GM23338 (cell line): ENCODE data around the gene IFT52. TPM values are rescaled to one million over a fixed set of nuclear protein-coding genes. Genes with fewer than 3 reads are reported as not detected.

Source experiments
- ATAC-seq: fragments of 200-7000 bp; cut with Tn5 transposase; 3 replicates; pipeline ENCODE4 v1.9.1; 2020
- DNase-seq: peaks from one replicate; pipeline ENCODE4 v3.0.0-alpha.2; 2015; ENCODE audit warnings: low spot score
- H2AFZ ChIP-seq: fragments of 200-600 bp; sonication (generic); 2 replicates; pipeline ENCODE4 v1.8.0; 2016; ENCODE audit warnings: antibody characterized with exemption, mild to moderate bottlenecking, moderate library complexity
- H3F3A ChIP-seq: fragments of 200-600 bp; sonication (generic); replicated peaks from 2 replicates; pipeline ENCODE4 v1.8.0; 2017; ENCODE audit warnings: antibody characterized with exemption, mixed run types, low read depth
- H3K27ac ChIP-seq: fragments of 200-600 bp; sonication (generic); 2 replicates; pipeline ENCODE4 v1.6.1; 2016; ENCODE audit warnings: low read depth
- H3K27me3 ChIP-seq: fragments of 200-600 bp; sonication (generic); 2 replicates; pipeline ENCODE4 v1.8.0; 2016; ENCODE audit warnings: mild to moderate bottlenecking, mixed run types, moderate library complexity; ENCODE audit not compliant: insufficient read depth
- H3K36me3 ChIP-seq: fragments of 200-600 bp; sonication (generic); 2 replicates; pipeline ENCODE4 v1.8.0; 2016; ENCODE audit warnings: mild to moderate bottlenecking; ENCODE audit not compliant: insufficient read depth
- H3K4me1 ChIP-seq: fragments of 200-600 bp; sonication (generic); 2 replicates; pipeline ENCODE4 v1.8.0; 2016; ENCODE audit warnings: mild to moderate bottlenecking, moderate library complexity; ENCODE audit not compliant: insufficient read depth
- H3K4me2 ChIP-seq: fragments of 200-600 bp; sonication (generic); 2 replicates; pipeline ENCODE4 v1.7.1; 2017; ENCODE audit warnings: mixed run types
- H3K4me3 ChIP-seq: fragments of 200-600 bp; sonication (generic); 2 replicates; pipeline ENCODE4 v1.6.1; 2016; ENCODE audit warnings: mixed run types
- H3K79me2 ChIP-seq: fragments of 200-600 bp; sonication (generic); replicated peaks from 2 replicates; pipeline ENCODE4 v1.8.0; 2017; ENCODE audit warnings: mild to moderate bottlenecking; ENCODE audit not compliant: insufficient read depth
- H3K9me2 ChIP-seq: fragments of 200-600 bp; sonication (generic); 2 replicates; pipeline ENCODE4 v1.8.0; 2017; ENCODE audit not compliant: insufficient read depth
- H4K20me1 ChIP-seq: fragments of 200-600 bp; sonication (generic); replicated peaks from 2 replicates; pipeline ENCODE4 v1.8.0; 2017; ENCODE audit warnings: mild to moderate bottlenecking; ENCODE audit not compliant: insufficient read depth
- H3K27ac Mint-ChIP-seq: 2 replicates; pipeline ENCODE4 v1.8.0; 2020; ENCODE audit warnings: inconsistent platforms, mild to moderate bottlenecking, moderate library complexity, mixed read lengths
- H3K27me3 Mint-ChIP-seq: 3 replicates; pipeline ENCODE4 v1.8.0; 2022; ENCODE audit warnings: low read depth, mild to moderate bottlenecking, moderate library complexity, mixed read lengths, inconsistent platforms; ENCODE audit not compliant: insufficient read depth, poor library complexity
- H3K36me3 Mint-ChIP-seq: 3 replicates; pipeline ENCODE4 v1.8.0; 2021; ENCODE audit warnings: low read depth, mild to moderate bottlenecking, inconsistent platforms, moderate library complexity, mixed read lengths
- H3K4me1 Mint-ChIP-seq: 3 replicates; pipeline ENCODE4 v1.8.0; 2020; ENCODE audit warnings: mild to moderate bottlenecking, inconsistent platforms, mixed read lengths
- H3K4me3 Mint-ChIP-seq: 3 replicates; pipeline ENCODE4 v1.8.0; 2021; ENCODE audit warnings: moderate library complexity, mild to moderate bottlenecking, inconsistent platforms, mixed read lengths
- H3K9me3 Mint-ChIP-seq: 3 replicates; pipeline ENCODE4 v1.8.0; 2020; ENCODE audit warnings: moderate library complexity, mild to moderate bottlenecking, inconsistent platforms, mixed read lengths
- CREB1 ChIP-seq: fragments of 250-450 bp; sonication (Bioruptor Pico); IDR thresholded peaks from 2 replicates; pipeline ENCODE4 v1.5.0; 2020; ENCODE audit warnings: low read depth, mild to moderate bottlenecking, moderate library complexity
- EZH2 ChIP-seq: fragments of 200-600 bp; sonication (generic); IDR thresholded peaks from one replicate; pipeline ENCODE4 v1.8.0; 2017; ENCODE audit warnings: antibody characterized with exemption, mild to moderate bottlenecking, low read depth; ENCODE audit not compliant: unreplicated experiment
- EZH2phosphoT487 ChIP-seq: fragments of 200-600 bp; sonication (generic); IDR thresholded peaks from one replicate; pipeline ENCODE4 v1.8.1; 2018; ENCODE audit warnings: antibody characterized with exemption; ENCODE audit not compliant: unreplicated experiment
- POLR2AphosphoS5 ChIP-seq: IDR thresholded peaks from 2 replicates; pipeline ENCODE4 v1.6.1; 2016; ENCODE audit warnings: antibody characterized with exemption, low read depth
- STAT1 ChIP-seq: IDR thresholded peaks from one replicate; pipeline ENCODE4 v1.6.1; 2016; ENCODE audit warnings: antibody characterized with exemption; ENCODE audit not compliant: unreplicated experiment
- ZNF114 ChIP-seq: fragments of 250-450 bp; sonication (Bioruptor Pico); IDR thresholded peaks from 2 replicates; pipeline ENCODE4 v1.5.0; 2020; ENCODE audit warnings: mild to moderate bottlenecking, moderate library complexity
- ZNF331 ChIP-seq: fragments of 250-450 bp; sonication (Bioruptor Pico); IDR thresholded peaks from 2 replicates; pipeline ENCODE4 v1.5.0; 2020; ENCODE audit warnings: low read depth, mild to moderate bottlenecking, moderate library complexity
- long read RNA-seq: library from polyadenylated mRNA; unstranded; transcript quantifications from one replicate; pipeline ENCODE4 v2.0.0, GENCODE V29; 2020; ENCODE audit not compliant: unreplicated experiment
- polyA plus RNA-seq: library from polyadenylated mRNA; unstranded; fragments of >200 nt; fragmentation: Nextera tagmentation; extraction: Ambion mirVana; gene quantifications from 2 replicates; pipeline ENCODE4 v1.2.1, GENCODE V29; 2016
- total RNA-seq: library from RNA; depleted of rRNA; stranded (reverse); fragments of >200 nt; shearing (Covaris generic); gene quantifications from 2 replicates; pipeline ENCODE4 v1.2.3, GENCODE V29; 2014; rRNA removed
- TF ChIP-seq, protein P1 (sequence below), 2 experiments: fragments of 200-600 bp in 1 of 2; sonication (generic) in 1 of 2; conservative IDR thresholded peaks; 2 replicates each; pipeline versions ENCODE4 v1.5.1 to v1.6.1; 2016 to 2017; ENCODE audit warnings: antibody characterized with exemption in 2 of 2, low read depth in 2 of 2, mild to moderate bottlenecking in 2 of 2, moderate library complexity in 1 of 2
- TF ChIP-seq, protein P2 (sequence below): IDR thresholded peaks from one replicate; pipeline ENCODE4 v1.6.1; 2018; ENCODE audit warnings: antibody characterized with exemption; ENCODE audit not compliant: unreplicated experiment

Gene IFT52, protein sequence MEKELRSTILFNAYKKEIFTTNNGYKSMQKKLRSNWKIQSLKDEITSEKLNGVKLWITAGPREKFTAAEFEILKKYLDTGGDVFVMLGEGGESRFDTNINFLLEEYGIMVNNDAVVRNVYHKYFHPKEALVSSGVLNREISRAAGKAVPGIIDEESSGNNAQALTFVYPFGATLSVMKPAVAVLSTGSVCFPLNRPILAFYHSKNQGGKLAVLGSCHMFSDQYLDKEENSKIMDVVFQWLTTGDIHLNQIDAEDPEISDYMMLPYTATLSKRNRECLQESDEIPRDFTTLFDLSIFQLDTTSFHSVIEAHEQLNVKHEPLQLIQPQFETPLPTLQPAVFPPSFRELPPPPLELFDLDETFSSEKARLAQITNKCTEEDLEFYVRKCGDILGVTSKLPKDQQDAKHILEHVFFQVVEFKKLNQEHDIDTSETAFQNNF
- 26.8 and 30.4 TPM in 2 replicates for total RNA-seq
- 39.8 and 45.2 TPM in 2 replicates for polyA plus RNA-seq
- long read RNA-seq, transcript IFT52-202 (14 exons, 1,599 nt), result minor isoform, 12 of 30 reads
- long read RNA-seq, transcript IFT52-201 (14 exons, 1,757 nt), result major isoform, 14 of 30 reads
- long read RNA-seq, partial matches to known transcripts, result 1 of 30 reads
- long read RNA-seq, other reads (novel, unspliced or antisense), result 3 of 30 reads

- H3K4me3 Mint-ChIP-seq, result peak within 1 kb of the TSS; percentile 94
- H3K9me3 Mint-ChIP-seq, result no peaks in the 10 kb centered on the region
- peak; percentile 97 for DNase-seq
- H3F3A ChIP-seq, result no peaks in the 10 kb centered on the region
- TF ChIP-seq CREB1 (CRISPR knock-in tag) (peak; percentile 91), STAT1 (no peak), ZNF331 (CRISPR knock-in tag) (no peak), POLR2AphosphoS5 (peak; percentile 87)
- TF ChIP-seq, protein P1, sequence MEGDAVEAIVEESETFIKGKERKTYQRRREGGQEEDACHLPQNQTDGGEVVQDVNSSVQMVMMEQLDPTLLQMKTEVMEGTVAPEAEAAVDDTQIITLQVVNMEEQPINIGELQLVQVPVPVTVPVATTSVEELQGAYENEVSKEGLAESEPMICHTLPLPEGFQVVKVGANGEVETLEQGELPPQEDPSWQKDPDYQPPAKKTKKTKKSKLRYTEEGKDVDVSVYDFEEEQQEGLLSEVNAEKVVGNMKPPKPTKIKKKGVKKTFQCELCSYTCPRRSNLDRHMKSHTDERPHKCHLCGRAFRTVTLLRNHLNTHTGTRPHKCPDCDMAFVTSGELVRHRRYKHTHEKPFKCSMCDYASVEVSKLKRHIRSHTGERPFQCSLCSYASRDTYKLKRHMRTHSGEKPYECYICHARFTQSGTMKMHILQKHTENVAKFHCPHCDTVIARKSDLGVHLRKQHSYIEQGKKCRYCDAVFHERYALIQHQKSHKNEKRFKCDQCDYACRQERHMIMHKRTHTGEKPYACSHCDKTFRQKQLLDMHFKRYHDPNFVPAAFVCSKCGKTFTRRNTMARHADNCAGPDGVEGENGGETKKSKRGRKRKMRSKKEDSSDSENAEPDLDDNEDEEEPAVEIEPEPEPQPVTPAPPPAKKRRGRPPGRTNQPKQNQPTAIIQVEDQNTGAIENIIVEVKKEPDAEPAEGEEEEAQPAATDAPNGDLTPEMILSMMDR (conservative IDR thresholded peaks at IDR 0.05; ENCODE audit: low read depth in 2 of 2), result no peak
- peaks cover 4% of the 10 kb centered on the region; the same call in 1 of the 2 replicates for H3K4me1 ChIP-seq
- peak; percentile 95 for ATAC-seq
- H3K36me3 ChIP-seq, result no peaks in the 10 kb centered on the region; the same call in 1 of the 2 replicates
- peak within 1 kb of the TSS; percentile 98 for H3K27ac Mint-ChIP-seq
- peaks cover 8% of the 10 kb centered on the region for H3K4me1 Mint-ChIP-seq
- peaks cover 13% of the 10 kb centered on the region for H3K79me2 ChIP-seq
- H3K27ac ChIP-seq, result peak within 1 kb of the TSS; percentile 80; the same call in 1 of the 2 replicates
- peaks cover 13% of the 10 kb centered on the region for H3K36me3 Mint-ChIP-seq
- H3K9me2 ChIP-seq, result no peaks in the 10 kb centered on the region
- H2AFZ ChIP-seq, result peak within 1 kb of the TSS; percentile 93
- H3K27me3 ChIP-seq, result no peaks in the 10 kb centered on the region
- H3K4me3 ChIP-seq, result peak within 1 kb of the TSS; percentile 84
- H3K27me3 Mint-ChIP-seq, result peaks cover 2% of the 10 kb centered on the region
- peak within 1 kb of the TSS; percentile 95 for H3K4me2 ChIP-seq
- H4K20me1 ChIP-seq, result 0 out of 2 replicates have a peak, but pooled peaks cover 3% of the 10 kb centered on the region
Observed at GRCh38 chr20:43590392-43591303, at the start of gene IFT52. IFT52 (plus strand) TSS chr20:43590937; CDS start chr20:43594699, 3,762 bp downstream.

GRCh38 chr20:43541214-43541613 lies 49.5 kb upstream of the IFT52 start:
- Histone ChIP-seq H3K27me3 (no peaks in the 10 kb centered on the region), H3K4me1 (no peaks in the 10 kb centered on the region), H3F3A (no peaks in the 10 kb centered on the region), H4K20me1 (no peaks in the 10 kb centered on the region; the same call in 1 of the 2 replicates), H3K27ac (no peak overlapping the region), H3K36me3 (no peaks in the 10 kb centered on the region), H3K9me2 (no peaks in the 10 kb centered on the region), H3K4me3 (no peak overlapping the region), H3K79me2 (no peaks in the 10 kb centered on the region), H3K4me2 (no peak overlapping the region), H2AFZ (no peak overlapping the region)
- Mint-ChIP-seq H3K4me1 (no peaks in the 10 kb centered on the region), H3K36me3 (peaks cover 17% of the 10 kb centered on the region), H3K27ac (no peak overlapping the region), H3K4me3 (no peak overlapping the region), H3K9me3 (peaks cover 3% of the 10 kb centered on the region), H3K27me3 (peaks cover 11% of the 10 kb centered on the region)
- ATAC-seq (no peak), DNase-seq (no peak)
- TF ChIP-seq EZH2 (no peak), ZNF114 (no peak), EZH2phosphoT487 (no peak), POLR2AphosphoS5 (no peak)
- TF ChIP-seq, protein P2, sequence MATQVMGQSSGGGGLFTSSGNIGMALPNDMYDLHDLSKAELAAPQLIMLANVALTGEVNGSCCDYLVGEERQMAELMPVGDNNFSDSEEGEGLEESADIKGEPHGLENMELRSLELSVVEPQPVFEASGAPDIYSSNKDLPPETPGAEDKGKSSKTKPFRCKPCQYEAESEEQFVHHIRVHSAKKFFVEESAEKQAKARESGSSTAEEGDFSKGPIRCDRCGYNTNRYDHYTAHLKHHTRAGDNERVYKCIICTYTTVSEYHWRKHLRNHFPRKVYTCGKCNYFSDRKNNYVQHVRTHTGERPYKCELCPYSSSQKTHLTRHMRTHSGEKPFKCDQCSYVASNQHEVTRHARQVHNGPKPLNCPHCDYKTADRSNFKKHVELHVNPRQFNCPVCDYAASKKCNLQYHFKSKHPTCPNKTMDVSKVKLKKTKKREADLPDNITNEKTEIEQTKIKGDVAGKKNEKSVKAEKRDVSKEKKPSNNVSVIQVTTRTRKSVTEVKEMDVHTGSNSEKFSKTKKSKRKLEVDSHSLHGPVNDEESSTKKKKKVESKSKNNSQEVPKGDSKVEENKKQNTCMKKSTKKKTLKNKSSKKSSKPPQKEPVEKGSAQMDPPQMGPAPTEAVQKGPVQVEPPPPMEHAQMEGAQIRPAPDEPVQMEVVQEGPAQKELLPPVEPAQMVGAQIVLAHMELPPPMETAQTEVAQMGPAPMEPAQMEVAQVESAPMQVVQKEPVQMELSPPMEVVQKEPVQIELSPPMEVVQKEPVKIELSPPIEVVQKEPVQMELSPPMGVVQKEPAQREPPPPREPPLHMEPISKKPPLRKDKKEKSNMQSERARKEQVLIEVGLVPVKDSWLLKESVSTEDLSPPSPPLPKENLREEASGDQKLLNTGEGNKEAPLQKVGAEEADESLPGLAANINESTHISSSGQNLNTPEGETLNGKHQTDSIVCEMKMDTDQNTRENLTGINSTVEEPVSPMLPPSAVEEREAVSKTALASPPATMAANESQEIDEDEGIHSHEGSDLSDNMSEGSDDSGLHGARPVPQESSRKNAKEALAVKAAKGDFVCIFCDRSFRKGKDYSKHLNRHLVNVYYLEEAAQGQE, result no peak
